SK-N-SH (cell line): ENCODE data around the gene SEC14L1. TPM values are rescaled to one million over a fixed set of nuclear protein-coding genes. Genes with fewer than 3 reads are reported as not detected.
A peak's percentile ranks its signal among the peaks of the same experiment; 100 is the strongest.

ENCODE experiments used
- CTCF ChIA-PET: fragments of 300-600, 350-600 bp; formaldehyde crosslinking; extraction: SDS; loops from one replicate; lab custom pipeline; 2021; lab: Yijun Ruan, JAX
- POLR2A ChIA-PET: fragments of 350-600 bp; sonication (Branson Sonifier 250); formaldehyde crosslinking; extraction: SDS; loops from one replicate; lab custom pipeline; 2020; ENCODE audit warnings: antibody characterized with exemption, inconsistent platforms; lab: Yijun Ruan, JAX
- DNase-seq: peaks from one replicate; pipeline ENCODE4 v3.0.0; 2012
- H2AFZ ChIP-seq: fragments of 200-600 bp; sonication (generic); 2 replicates; pipeline ENCODE4 v1.8.1; 2016; ENCODE audit warnings: antibody characterized with exemption, mild to moderate bottlenecking, low read depth
- H3F3A ChIP-seq: fragments of 200-600 bp; sonication (generic); replicated peaks from 2 replicates; pipeline ENCODE3; 2016; ENCODE audit warnings: antibody characterized with exemption, mild to moderate bottlenecking; ENCODE audit not compliant: insufficient read depth
- H3K27ac ChIP-seq, 2 experiments: fragments of 200-500 bp in 1 of 2; fragments of 200-600 bp in 1 of 2; sonication (Bioruptor generic) in 1 of 2; sonication (generic), shearing (Covaris generic) in 1 of 2; 2 replicates each; pipeline versions ENCODE4 v1.5.1 to v1.6.1; 2014 to 2016; ENCODE audit warnings: low read depth in 2 of 2, inconsistent platforms in 1 of 2, low read length in 1 of 2, mild to moderate bottlenecking in 1 of 2, mixed read lengths in 1 of 2
- H3K27me3 ChIP-seq: fragments of 200-600 bp; sonication (generic), shearing (Covaris generic); 2 replicates; pipeline ENCODE4 v1.6.1; 2016; ENCODE audit warnings: mixed run types; ENCODE audit not compliant: insufficient read depth
- H3K36me3 ChIP-seq, 2 experiments: fragments of 200-500 bp in 1 of 2; fragments of 200-600 bp in 1 of 2; sonication (Bioruptor generic) in 1 of 2; sonication (generic) in 1 of 2; replicated peaks in 1 of 2; 2 replicates each; pipeline versions ENCODE3 to v1.5.1; 2014 to 2016; ENCODE audit warnings: low read length in 1 of 2, mild to moderate bottlenecking in 1 of 2; ENCODE audit not compliant: insufficient read depth in 2 of 2, control insufficient read depth in 1 of 2
- H3K4me1 ChIP-seq, 2 experiments: fragments of 200-500 bp in 1 of 2; fragments of 200-600 bp in 1 of 2; sonication (Bioruptor generic) in 1 of 2; sonication (generic), shearing (Covaris generic) in 1 of 2; 2 replicates each; pipeline versions ENCODE4 v1.5.1 to v1.6.1; 2014 to 2016; ENCODE audit warnings: low read depth in 1 of 2, low read length in 1 of 2, mixed run types in 1 of 2; ENCODE audit not compliant: insufficient read depth in 2 of 2, control insufficient read depth in 1 of 2
- H3K4me2 ChIP-seq: fragments of 200-600 bp; sonication (generic), shearing (Covaris generic); 2 replicates; pipeline ENCODE4 v1.6.1; 2017; ENCODE audit warnings: mixed run types
- H3K4me3 ChIP-seq, 2 experiments: fragments of 200-500 bp in 1 of 2; fragments of 200-600 bp in 1 of 2; sonication (Bioruptor generic) in 1 of 2; sonication (generic), shearing (Covaris generic) in 1 of 2; 2 replicates each; pipeline versions ENCODE4 v1.5.1 to v1.8.1; 2014 to 2016; ENCODE audit warnings: low read depth in 2 of 2, inconsistent platforms in 1 of 2, low read length in 1 of 2, mild to moderate bottlenecking in 1 of 2, mixed read lengths in 1 of 2, moderate library complexity in 1 of 2
- H3K79me2 ChIP-seq: fragments of 200-600 bp; sonication (generic); 2 replicates; pipeline ENCODE4 v1.8.1; 2017; ENCODE audit warnings: mild to moderate bottlenecking; ENCODE audit not compliant: insufficient read depth
- H3K9ac ChIP-seq: fragments of 200-600 bp; sonication (generic); 2 replicates; pipeline ENCODE4 v1.6.1; 2017; ENCODE audit warnings: mixed run types
- H3K9me2 ChIP-seq: fragments of 200-600 bp; sonication (generic); 2 replicates; pipeline ENCODE4 v1.6.1; 2017; ENCODE audit warnings: mixed run types
- H3K9me3 ChIP-seq: fragments of 200-600 bp; sonication (generic); 2 replicates; pipeline ENCODE4 v1.6.1; 2017; ENCODE audit warnings: mixed run types, mild to moderate bottlenecking, moderate library complexity
- H4K20me1 ChIP-seq: fragments of 200-600 bp; sonication (generic); 2 replicates; pipeline ENCODE4 v1.6.1; 2017; ENCODE audit warnings: mild to moderate bottlenecking, mixed run types; ENCODE audit not compliant: insufficient read depth
- EZH2phosphoT487 ChIP-seq: fragments of 200-600 bp; sonication (generic); IDR thresholded peaks from 2 replicates; pipeline ENCODE4 v1.6.1; 2017; ENCODE audit warnings: low read depth, mixed run types, mild to moderate bottlenecking, antibody characterized with exemption, moderate library complexity, borderline replicate concordance
- JUND ChIP-seq: IDR thresholded peaks from 2 replicates; pipeline ENCODE4 v1.4.0; 2012
- NRF1 ChIP-seq: IDR thresholded peaks from 2 replicates; pipeline ENCODE4 v1.6.1; 2012; ENCODE audit warnings: low read depth, mild to moderate bottlenecking, low read length
- RCOR1 ChIP-seq: fragments of 150-350 bp; IDR thresholded peaks from 2 replicates; pipeline ENCODE4 v1.6.1; 2017; ENCODE audit warnings: antibody characterized with exemption, low read length
- TCF12 ChIP-seq: IDR thresholded peaks from 2 replicates; pipeline ENCODE4 v1.4.0; 2012
- TEAD4 ChIP-seq: IDR thresholded peaks from 2 replicates; pipeline ENCODE4 v1.4.0; 2012; ENCODE audit warnings: mild to moderate bottlenecking, borderline replicate concordance; ENCODE audit not compliant: insufficient read depth
- WGBS: methylation state at CpG from one replicate; pipeline ENCODE4 v1.1.6; 2017; ENCODE audit warnings: low lambda C conversion rate; 5-methylcytosine and 5-hydroxymethylcytosine counted together
- polyA plus RNA-seq, 3 experiments: library from polyadenylated mRNA; depleted of rRNA; stranded (reverse); fragments of >200 nt; gene quantifications; 2 replicates each; pipeline ENCODE4 v1.2.3, GENCODE V29; 2012
- TF ChIP-seq, protein P1 (sequence below): IDR thresholded peaks from 2 replicates; pipeline ENCODE4 v1.4.0; 2012; ENCODE audit warnings: low read depth
- TF ChIP-seq, protein P2 (sequence below): IDR thresholded peaks from 2 replicates; pipeline ENCODE4 v1.6.1; 2012; ENCODE audit warnings: mild to moderate bottlenecking, low read depth, low read length, moderate library complexity
- TF ChIP-seq, protein P3 (sequence below): IDR thresholded peaks from 2 replicates; pipeline ENCODE4 v1.4.0; 2012; ENCODE audit warnings: low read depth, borderline replicate concordance

The SEC14L1 gene
- polyA plus RNA-seq, 1 of the 3 experiments (the other 2 are of a cell fraction) = 62.4 TPM

DNA sequence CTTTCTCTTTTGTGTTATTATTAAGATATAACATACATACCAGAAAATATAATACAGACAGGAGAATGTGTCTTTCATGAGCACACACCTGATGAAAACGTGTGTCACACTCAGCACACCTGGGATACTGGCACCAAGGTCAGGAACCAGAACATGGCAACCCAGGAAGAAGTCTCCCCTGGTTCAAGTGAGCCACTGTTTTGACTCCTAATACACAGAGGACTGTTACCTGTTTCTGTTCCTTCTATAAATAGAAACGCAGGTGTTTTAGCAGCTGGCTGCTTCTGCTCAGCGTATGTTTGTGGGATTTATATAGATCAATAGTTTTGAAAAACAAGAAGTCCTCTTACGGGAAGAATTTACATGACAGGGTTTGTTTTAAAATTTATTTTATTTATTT, 3.5 kb downstream of the SEC14L1 start:
- Histone ChIP-seq H3K9me2 (no peaks in the 10 kb centered on the region), H3K27ac (0 out of 4 replicates have a peak overlapping the region, but pooled peaks of 1 of the 2 experiments have one; percentile 2), H3K4me1 (peaks cover 21 to 28% of the 10 kb centered on the region in 2 experiments), H2AFZ (no peak overlapping the region), H3K4me3 (no peak overlapping the region), H3K36me3 (peaks cover 50 to 53% of the 10 kb centered on the region in 2 experiments), H3K79me2 (peaks cover 80% of the 10 kb centered on the region), H4K20me1 (peaks cover 35% of the 10 kb centered on the region), H3F3A (peaks cover 31% of the 10 kb centered on the region), H3K9ac (no peak overlapping the region), H3K27me3 (no peaks in the 10 kb centered on the region), H3K4me2 (0 out of 2 replicates have a peak overlapping the region, but pooled peaks have one; percentile 1), H3K9me3 (no peaks in the 10 kb centered on the region)
- ChIA-PET POLR2A (no interaction called here), CTCF (no interaction called here)
- 94% methylated on average over 4 of the region's 4 CpGs for WGBS
- TF ChIP-seq NRF1 = no peak
- TF ChIP-seq, protein P1, sequence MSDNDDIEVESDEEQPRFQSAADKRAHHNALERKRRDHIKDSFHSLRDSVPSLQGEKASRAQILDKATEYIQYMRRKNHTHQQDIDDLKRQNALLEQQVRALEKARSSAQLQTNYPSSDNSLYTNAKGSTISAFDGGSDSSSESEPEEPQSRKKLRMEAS = no peak
- no peak for DNase-seq

DNA sequence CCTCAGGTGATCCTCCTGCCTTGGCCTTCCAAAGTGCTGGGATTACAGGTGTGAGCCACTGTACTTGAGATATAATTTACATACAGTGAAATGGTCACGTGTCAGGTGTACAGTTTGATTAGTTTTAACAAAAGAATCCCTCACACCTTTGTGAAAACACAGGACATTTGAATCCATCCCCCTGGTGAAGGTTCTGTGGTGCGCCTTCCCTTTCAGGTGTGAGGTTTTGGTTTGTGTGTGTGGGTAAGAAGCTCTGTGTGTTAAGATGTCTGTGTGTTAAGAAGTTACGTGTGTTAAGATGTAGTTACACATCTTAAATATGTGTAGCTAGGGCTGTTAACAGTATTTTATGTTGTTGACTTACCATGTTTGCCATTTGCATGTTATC, 4.4 kb downstream of the SEC14L1 start:
- Histone ChIP-seq H3K9ac (peak overlapping the region; percentile 33; the same call in 1 of the 2 replicates), H3K9me2 (no peaks in the 10 kb centered on the region), H4K20me1 (peaks cover 40% of the 10 kb centered on the region), H3K79me2 (peaks cover 90% of the 10 kb centered on the region), H3K9me3 (no peaks in the 10 kb centered on the region), H2AFZ (no peak overlapping the region), H3K27me3 (no peaks in the 10 kb centered on the region), H3K4me3 (no peak overlapping the region), H3K4me2 (peak overlapping the region; percentile 63), H3K36me3 (peaks cover 59 to 60% of the 10 kb centered on the region in 2 experiments), H3K27ac (peak overlapping the region; percentile 46 to 59), H3F3A (peaks cover 23% of the 10 kb centered on the region), H3K4me1 (peaks cover 17 to 24% of the 10 kb centered on the region in 2 experiments)
- no peak for DNase-seq
- 94% methylated on average over 3 of the region's 3 CpGs for WGBS
- ChIA-PET POLR2A (interaction anchor here (0.6 kb wide), 1 partner anchor 57 kb away, joined by 3 read pairs; no protein-coding TSS in a partner anchor), CTCF (interaction anchor here (1.0 to 1.3 kb wide), 2 partner anchors 10 to 102 kb away, joined by 3 to 5 read pairs; no protein-coding TSS in a partner anchor)
- TF ChIP-seq JUND (no peak), EZH2phosphoT487 (no peak), TCF12 (no peak), TEAD4 (no peak), RCOR1 (no peak)
- TF ChIP-seq, protein P2, sequence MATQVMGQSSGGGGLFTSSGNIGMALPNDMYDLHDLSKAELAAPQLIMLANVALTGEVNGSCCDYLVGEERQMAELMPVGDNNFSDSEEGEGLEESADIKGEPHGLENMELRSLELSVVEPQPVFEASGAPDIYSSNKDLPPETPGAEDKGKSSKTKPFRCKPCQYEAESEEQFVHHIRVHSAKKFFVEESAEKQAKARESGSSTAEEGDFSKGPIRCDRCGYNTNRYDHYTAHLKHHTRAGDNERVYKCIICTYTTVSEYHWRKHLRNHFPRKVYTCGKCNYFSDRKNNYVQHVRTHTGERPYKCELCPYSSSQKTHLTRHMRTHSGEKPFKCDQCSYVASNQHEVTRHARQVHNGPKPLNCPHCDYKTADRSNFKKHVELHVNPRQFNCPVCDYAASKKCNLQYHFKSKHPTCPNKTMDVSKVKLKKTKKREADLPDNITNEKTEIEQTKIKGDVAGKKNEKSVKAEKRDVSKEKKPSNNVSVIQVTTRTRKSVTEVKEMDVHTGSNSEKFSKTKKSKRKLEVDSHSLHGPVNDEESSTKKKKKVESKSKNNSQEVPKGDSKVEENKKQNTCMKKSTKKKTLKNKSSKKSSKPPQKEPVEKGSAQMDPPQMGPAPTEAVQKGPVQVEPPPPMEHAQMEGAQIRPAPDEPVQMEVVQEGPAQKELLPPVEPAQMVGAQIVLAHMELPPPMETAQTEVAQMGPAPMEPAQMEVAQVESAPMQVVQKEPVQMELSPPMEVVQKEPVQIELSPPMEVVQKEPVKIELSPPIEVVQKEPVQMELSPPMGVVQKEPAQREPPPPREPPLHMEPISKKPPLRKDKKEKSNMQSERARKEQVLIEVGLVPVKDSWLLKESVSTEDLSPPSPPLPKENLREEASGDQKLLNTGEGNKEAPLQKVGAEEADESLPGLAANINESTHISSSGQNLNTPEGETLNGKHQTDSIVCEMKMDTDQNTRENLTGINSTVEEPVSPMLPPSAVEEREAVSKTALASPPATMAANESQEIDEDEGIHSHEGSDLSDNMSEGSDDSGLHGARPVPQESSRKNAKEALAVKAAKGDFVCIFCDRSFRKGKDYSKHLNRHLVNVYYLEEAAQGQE = no peak
- TF ChIP-seq, protein P3, sequence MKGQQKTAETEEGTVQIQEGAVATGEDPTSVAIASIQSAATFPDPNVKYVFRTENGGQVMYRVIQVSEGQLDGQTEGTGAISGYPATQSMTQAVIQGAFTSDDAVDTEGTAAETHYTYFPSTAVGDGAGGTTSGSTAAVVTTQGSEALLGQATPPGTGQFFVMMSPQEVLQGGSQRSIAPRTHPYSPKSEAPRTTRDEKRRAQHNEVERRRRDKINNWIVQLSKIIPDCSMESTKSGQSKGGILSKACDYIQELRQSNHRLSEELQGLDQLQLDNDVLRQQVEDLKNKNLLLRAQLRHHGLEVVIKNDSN = no peak
